PC-3 (cell line): ENCODE data around the gene SPRING1. TPM values are rescaled to one million over a fixed set of nuclear protein-coding genes. Genes with fewer than 3 reads are reported as not detected.

ENCODE experiments used
- ATAC-seq: fragments of 200-7000 bp; cut with Tn5 transposase; 2 replicates; pipeline ENCODE4 v1.9.1; 2020; ENCODE audit warnings: mild to moderate bottlenecking, moderate library complexity
- BruUV-seq: library from RNA; stranded (reverse); fragments of 400-500 nt; replicated peaks from 2 replicates; lab custom pipeline; 2021; lab: Mats Ljungman, UMichigan
- CTCF ChIA-PET: fragments of 300-600 bp; sonication (Branson Sonifier 250); formaldehyde crosslinking; loops from one replicate; lab custom pipeline; 2022; ENCODE audit warnings: antibody characterized with exemption; lab: Charles Lee
- POLR2A ChIA-PET: fragments of 300-600 bp; sonication (Branson Sonifier 250); formaldehyde crosslinking; loops from one replicate; lab custom pipeline; 2022; ENCODE audit warnings: antibody characterized with exemption; ENCODE audit not compliant: unreplicated experiment; lab: Charles Lee
- DNase-seq: peaks from one replicate; pipeline ENCODE4 v3.0.0-alpha.2; 2015
- H2AFZ ChIP-seq: fragments of 300-600 bp; sonication (generic); 2 replicates; pipeline ENCODE4 v1.6.0; 2016; ENCODE audit warnings: antibody characterized with exemption, low read length
- H3F3A ChIP-seq: fragments of 300-600 bp; sonication (generic); one replicate; pipeline ENCODE4 v1.6.0; 2017; ENCODE audit warnings: antibody characterized with exemption, low read length, control low read depth, mild to moderate bottlenecking; ENCODE audit not compliant: unreplicated experiment
- H3K27ac ChIP-seq: fragments of 300-600 bp; sonication (generic); 2 replicates; pipeline ENCODE4 v1.5.1; 2016; ENCODE audit warnings: mild to moderate bottlenecking, low read length
- H3K27me3 ChIP-seq: fragments of 300-600 bp; sonication (generic); 2 replicates; pipeline ENCODE4 v1.6.1; 2016; ENCODE audit warnings: low read length, mixed read lengths
- H3K36me3 ChIP-seq: fragments of 300-600 bp; sonication (generic); 2 replicates; pipeline ENCODE4 v1.6.1; 2016; ENCODE audit warnings: low read depth, mixed run types, low read length, mixed read lengths
- H3K4me1 ChIP-seq: fragments of 300-600 bp; sonication (generic); 2 replicates; pipeline ENCODE4 v1.5.1; 2016; ENCODE audit warnings: low read length; ENCODE audit not compliant: insufficient read depth
- H3K4me2 ChIP-seq: fragments of 300-600 bp; sonication (generic); 2 replicates; pipeline ENCODE4 v1.6.0; 2016; ENCODE audit warnings: low read length
- H3K4me3 ChIP-seq: fragments of 300-600 bp; sonication (generic); 2 replicates; pipeline ENCODE4 v1.5.1; 2016; ENCODE audit warnings: mild to moderate bottlenecking, low read length, mixed read lengths
- H3K79me2 ChIP-seq: fragments of 300-600 bp; sonication (generic); 2 replicates; pipeline ENCODE4 v1.6.1; 2017; ENCODE audit warnings: low read length, mixed read lengths
- H3K9ac ChIP-seq: fragments of 300-600 bp; sonication (generic); 2 replicates; pipeline ENCODE4 v1.6.0; 2016; ENCODE audit warnings: mild to moderate bottlenecking, low read length
- H3K9me2 ChIP-seq: fragments of 300-600 bp; sonication (generic); replicated peaks from 2 replicates; pipeline ENCODE4 v1.6.1; 2016; ENCODE audit warnings: mixed run types, low read length, mixed read lengths
- H3K9me3 ChIP-seq: fragments of 300-600 bp; sonication (generic); 2 replicates; pipeline ENCODE4 v1.6.1; 2016; ENCODE audit warnings: low read length, mixed read lengths
- H4K20me1 ChIP-seq: fragments of 300-600 bp; sonication (generic); 2 replicates; pipeline ENCODE4 v1.6.1; 2016; ENCODE audit warnings: low read length, mixed read lengths
- CTCF ChIP-seq: fragments of 300-600 bp; sonication (generic); conservative IDR thresholded peaks from 2 replicates; pipeline ENCODE4 v1.5.1; 2017; ENCODE audit warnings: antibody characterized with exemption, low read depth, mild to moderate bottlenecking, low read length
- EZH2 ChIP-seq: fragments of 300-600 bp; sonication (generic); IDR thresholded peaks from one replicate; pipeline ENCODE4 v1.6.1; 2017; ENCODE audit warnings: antibody characterized with exemption, mild to moderate bottlenecking, low read length; ENCODE audit not compliant: unreplicated experiment
- EZH2phosphoT487 ChIP-seq: fragments of 300-600 bp; sonication (generic); IDR thresholded peaks from 2 replicates; pipeline ENCODE4 v1.6.1; 2018; ENCODE audit warnings: mild to moderate bottlenecking, antibody characterized with exemption, low read length, borderline replicate concordance
- intact Hi-C: fragments of 100-400 bp; cut with micrococcal nuclease; formaldehyde crosslinking; loops from 2 replicates; pipeline ENCODE4 v1.9.0; 2023
- total RNA-seq: library from RNA; depleted of rRNA; stranded (reverse); fragments of >200 nt; gene quantifications from 2 replicates; pipeline ENCODE4 v1.2.3, GENCODE V29; 2014

The SPRING1 gene
- total RNA-seq, 1 experiment from 2014 or later: 33.4 TPM

GRCh38 chr12:116691636-116692035 is 46.2 kb downstream of the SPRING1 start:
- no peaks in the 10 kb centered on the region for H3K36me3 ChIP-seq
- no peaks in the 10 kb centered on the region for H3K79me2 ChIP-seq
- H3K9ac ChIP-seq: no peak overlapping the region
- no peaks in the 10 kb centered on the region for H3F3A ChIP-seq
- H3K9me2 ChIP-seq: no peaks in the 10 kb centered on the region
- H2AFZ ChIP-seq: no peak overlapping the region
- H3K27me3 ChIP-seq: no peaks in the 10 kb centered on the region
- no peaks in the 10 kb centered on the region for H3K4me1 ChIP-seq
- POLR2A ChIA-PET: no interaction called here
- DNase-seq (no peak), ATAC-seq (no peak)
- no TSS peak for BruUV-seq
- H3K4me2 ChIP-seq: no peak overlapping the region
- H4K20me1 ChIP-seq: no peaks in the 10 kb centered on the region
- no peaks in the 10 kb centered on the region for H3K9me3 ChIP-seq
- CTCF ChIA-PET: interaction anchor here (0.6 kb wide), 1 partner anchor 464 kb away, joined by 3 read pairs; no protein-coding TSS in a partner anchor
- H3K4me3 ChIP-seq: no peak overlapping the region
- H3K27ac ChIP-seq: no peak overlapping the region
- intact Hi-C loops: loop anchor here (10.0 kb wide), 2 partner anchors 87 to 167 kb away; no protein-coding TSS in a partner anchor
- no peak for TF ChIP-seq CTCF
- no peak for TF ChIP-seq EZH2
- TF ChIP-seq EZH2phosphoT487: no peak

- BruUV-seq: no TSS peak
- ChIA-PET POLR2A (interaction anchor here (0.7 kb wide), 1 partner anchor 428 kb away, joined by 22 read pairs; no protein-coding TSS in a partner anchor), CTCF (interaction anchor here (0.6 to 0.7 kb wide), 2 partner anchors 21 to 463 kb away, joined by 3 to 4 read pairs; no protein-coding TSS in a partner anchor)
- Histone ChIP-seq H3K4me2 (no peak overlapping the region), H3K9ac (no peak overlapping the region), H2AFZ (no peak overlapping the region), H3F3A (no peaks in the 10 kb centered on the region), H3K9me3 (no peaks in the 10 kb centered on the region), H3K79me2 (no peaks in the 10 kb centered on the region), H3K27ac (no peak overlapping the region), H3K9me2 (no peaks in the 10 kb centered on the region), H3K27me3 (no peaks in the 10 kb centered on the region), H3K4me3 (no peak overlapping the region), H3K4me1 (no peaks in the 10 kb centered on the region), H3K36me3 (no peaks in the 10 kb centered on the region), H4K20me1 (no peaks in the 10 kb centered on the region)
- TF ChIP-seq EZH2phosphoT487 (no peak), EZH2 (no peak), CTCF (no peak)
- intact Hi-C loops: loop anchor here (10.0 kb wide), 2 partner anchors 86 to 166 kb away; no protein-coding TSS in a partner anchor
- no peak for DNase-seq
- ATAC-seq: no peak
These were observed 46.7 kb downstream of the SPRING1 start for GRCh38 chr12:116691205-116691604.

GRCh38 chr12:116689979-116690744 is 47.7 kb downstream of the SPRING1 start:
- H3K9ac ChIP-seq: no peak overlapping the region
- no peak overlapping the region for H2AFZ ChIP-seq
- no peaks in the 10 kb centered on the region for H3K4me1 ChIP-seq
- BruUV-seq: no TSS peak
- ATAC-seq (no peak), DNase-seq (no peak)
- H3F3A ChIP-seq: no peaks in the 10 kb centered on the region
- H3K4me2 ChIP-seq: no peak overlapping the region
- H4K20me1 ChIP-seq: no peaks in the 10 kb centered on the region
- no peak overlapping the region for H3K27ac ChIP-seq
- ChIA-PET POLR2A (interaction anchor here (0.6 kb wide), 1 partner anchor 687 kb away, joined by 7 read pairs; no protein-coding TSS in a partner anchor), CTCF (no interaction called here)
- intact Hi-C loops: loop anchor here (10.0 kb wide), 2 partner anchors 85 to 165 kb away; no protein-coding TSS in a partner anchor
- no peaks in the 10 kb centered on the region for H3K9me3 ChIP-seq
- H3K27me3 ChIP-seq: no peaks in the 10 kb centered on the region
- H3K36me3 ChIP-seq: no peaks in the 10 kb centered on the region
- no peaks in the 10 kb centered on the region for H3K79me2 ChIP-seq
- TF ChIP-seq EZH2phosphoT487: no peak
- no peak for TF ChIP-seq CTCF
- TF ChIP-seq EZH2: no peak
- no peaks in the 10 kb centered on the region for H3K9me2 ChIP-seq
- H3K4me3 ChIP-seq: no peak overlapping the region
